Loucy (cell line): Measurements from ENCODE around the gene FKBP1B.

Source experiments
- H2AFZ ChIP-seq: fragments of 200-600 bp; sonication (generic); 2 replicates; pipeline ENCODE4 v1.6.0; 2016; ENCODE audit warnings: antibody characterized with exemption, mild to moderate bottlenecking, low read length, moderate library complexity
- H3F3A ChIP-seq: fragments of 200-600 bp; 2 replicates; pipeline ENCODE4 v1.6.0; 2016; ENCODE audit warnings: antibody characterized with exemption, low read depth, mild to moderate bottlenecking
- H3K27me3 ChIP-seq: fragments of 200-600 bp; sonication (generic); 2 replicates; pipeline ENCODE4 v1.6.1; 2014; ENCODE audit warnings: low read length, mild to moderate bottlenecking; ENCODE audit not compliant: insufficient read depth, poor library complexity, severe bottlenecking
- H3K36me3 ChIP-seq: fragments of 200-600 bp; sonication (generic); 2 replicates; pipeline ENCODE4 v1.6.1; 2016; ENCODE audit warnings: low read length; ENCODE audit not compliant: insufficient read depth
- H3K4me1 ChIP-seq: fragments of 200-600 bp; sonication (generic); 2 replicates; pipeline ENCODE4 v1.5.1; 2014; ENCODE audit warnings: low read length, mild to moderate bottlenecking; ENCODE audit not compliant: insufficient read depth, poor library complexity, severe bottlenecking
- H3K4me2 ChIP-seq: fragments of 200-600 bp; sonication (generic); 2 replicates; pipeline ENCODE4 v1.6.0; 2014; ENCODE audit warnings: antibody characterized with exemption, low read length, low read depth, mild to moderate bottlenecking; ENCODE audit not compliant: poor library complexity, severe bottlenecking
- H3K4me3 ChIP-seq: fragments of 200-600 bp; sonication (generic); 2 replicates; pipeline ENCODE4 v1.5.1; 2014; ENCODE audit warnings: low read length, mild to moderate bottlenecking, mixed read lengths; ENCODE audit not compliant: poor library complexity, severe bottlenecking
- H3K79me2 ChIP-seq: fragments of 200-600 bp; sonication (generic); 2 replicates; pipeline ENCODE4 v1.6.1; 2014; ENCODE audit warnings: low read length; ENCODE audit not compliant: insufficient read depth
- H3K9ac ChIP-seq: fragments of 200-600 bp; sonication (generic); 2 replicates; pipeline ENCODE4 v1.6.0; 2014; ENCODE audit warnings: mild to moderate bottlenecking, low read depth, low read length, moderate library complexity; ENCODE audit not compliant: poor library complexity, severe bottlenecking
- H3K9me2 ChIP-seq: fragments of 200-600 bp; sonication (generic); replicated peaks from 2 replicates; pipeline ENCODE4 v1.6.1; 2016; ENCODE audit warnings: low read depth, low read length, mixed read lengths
- H3K9me3 ChIP-seq: fragments of 200-600 bp; sonication (generic); 2 replicates; pipeline ENCODE4 v1.6.1; 2014; ENCODE audit warnings: mild to moderate bottlenecking, antibody characterized with exemption, low read length, low read depth; ENCODE audit not compliant: insufficient read depth
- H4K20me1 ChIP-seq: fragments of 200-600 bp; sonication (generic); 2 replicates; pipeline ENCODE4 v1.6.0; 2014; ENCODE audit warnings: antibody characterized with exemption, low read length, mild to moderate bottlenecking; ENCODE audit not compliant: insufficient read depth, poor library complexity, severe bottlenecking
- EZH2phosphoT487 ChIP-seq: fragments of 200-600 bp; IDR thresholded peaks from 2 replicates; pipeline ENCODE4 v1.6.1; 2018; ENCODE audit warnings: antibody characterized with exemption, mild to moderate bottlenecking, moderate library complexity, borderline replicate concordance
- TF ChIP-seq, protein P1 (sequence below): fragments of 200-600 bp; sonication (generic); conservative IDR thresholded peaks from 2 replicates; pipeline ENCODE4 v1.5.1; 2014; ENCODE audit warnings: mild to moderate bottlenecking, antibody characterized with exemption, low read length

The FKBP1B gene

DNA sequence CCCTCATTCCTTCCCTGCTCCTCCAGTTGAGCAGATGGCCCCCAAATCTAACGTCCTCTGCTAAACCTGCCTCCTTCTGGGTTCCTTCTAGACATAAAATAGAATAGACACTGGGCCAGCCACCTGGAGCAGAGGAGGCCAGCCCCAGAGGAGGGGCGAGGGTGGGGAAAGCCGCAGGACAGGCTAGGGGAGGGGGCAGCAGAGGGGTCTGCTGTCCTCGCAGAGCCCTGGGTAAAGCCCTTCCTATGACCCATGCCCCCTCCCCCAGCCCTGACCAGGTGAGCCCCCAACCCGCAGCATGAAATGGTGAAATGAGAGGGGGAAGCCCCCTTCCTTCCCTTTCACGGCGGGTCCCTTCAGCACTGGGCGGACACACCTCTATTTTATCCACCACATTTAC lies 31.8 kb upstream of the FKBP1B start:
- no peaks in the 10 kb centered on the region for H3F3A ChIP-seq
- no peak overlapping the region for H3K9ac ChIP-seq
- no peaks in the 10 kb centered on the region for H4K20me1 ChIP-seq
- H3K4me2 ChIP-seq, result no peak overlapping the region
- TF ChIP-seq, protein P1, sequence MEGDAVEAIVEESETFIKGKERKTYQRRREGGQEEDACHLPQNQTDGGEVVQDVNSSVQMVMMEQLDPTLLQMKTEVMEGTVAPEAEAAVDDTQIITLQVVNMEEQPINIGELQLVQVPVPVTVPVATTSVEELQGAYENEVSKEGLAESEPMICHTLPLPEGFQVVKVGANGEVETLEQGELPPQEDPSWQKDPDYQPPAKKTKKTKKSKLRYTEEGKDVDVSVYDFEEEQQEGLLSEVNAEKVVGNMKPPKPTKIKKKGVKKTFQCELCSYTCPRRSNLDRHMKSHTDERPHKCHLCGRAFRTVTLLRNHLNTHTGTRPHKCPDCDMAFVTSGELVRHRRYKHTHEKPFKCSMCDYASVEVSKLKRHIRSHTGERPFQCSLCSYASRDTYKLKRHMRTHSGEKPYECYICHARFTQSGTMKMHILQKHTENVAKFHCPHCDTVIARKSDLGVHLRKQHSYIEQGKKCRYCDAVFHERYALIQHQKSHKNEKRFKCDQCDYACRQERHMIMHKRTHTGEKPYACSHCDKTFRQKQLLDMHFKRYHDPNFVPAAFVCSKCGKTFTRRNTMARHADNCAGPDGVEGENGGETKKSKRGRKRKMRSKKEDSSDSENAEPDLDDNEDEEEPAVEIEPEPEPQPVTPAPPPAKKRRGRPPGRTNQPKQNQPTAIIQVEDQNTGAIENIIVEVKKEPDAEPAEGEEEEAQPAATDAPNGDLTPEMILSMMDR, result no peak
- no peak for TF ChIP-seq EZH2phosphoT487
- H3K27me3 ChIP-seq, result no peaks in the 10 kb centered on the region
- H3K79me2 ChIP-seq, result no peaks in the 10 kb centered on the region
- H3K36me3 ChIP-seq, result peaks cover 5% of the 10 kb centered on the region; the same call in 1 of the 2 replicates
- no peak overlapping the region for H2AFZ ChIP-seq
- no peaks in the 10 kb centered on the region for H3K9me3 ChIP-seq
- no peaks in the 10 kb centered on the region for H3K9me2 ChIP-seq
- no peaks in the 10 kb centered on the region for H3K4me1 ChIP-seq
- no peak overlapping the region for H3K4me3 ChIP-seq

DNA sequence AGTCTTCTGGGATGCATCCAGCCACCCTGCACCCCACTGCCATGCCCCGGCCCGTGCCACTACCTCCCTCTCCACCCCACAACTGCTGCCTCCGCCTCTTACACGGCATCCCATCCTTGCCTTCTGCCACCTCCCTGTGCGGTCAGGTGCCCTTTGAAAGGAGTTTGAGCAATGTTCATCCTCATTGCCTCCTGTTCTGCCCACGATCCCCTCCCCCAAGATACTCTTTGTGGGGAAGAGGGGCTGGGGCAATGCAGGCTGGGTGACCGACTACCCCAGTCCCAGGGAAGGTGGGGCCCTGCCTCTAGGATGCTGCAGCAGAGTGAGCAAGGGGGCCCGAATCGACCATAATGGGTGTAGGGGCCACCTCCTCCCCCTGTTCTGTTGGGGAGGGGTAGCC lies 31.3 kb upstream of the FKBP1B start:
- no peaks in the 10 kb centered on the region for H3F3A ChIP-seq

DNA sequence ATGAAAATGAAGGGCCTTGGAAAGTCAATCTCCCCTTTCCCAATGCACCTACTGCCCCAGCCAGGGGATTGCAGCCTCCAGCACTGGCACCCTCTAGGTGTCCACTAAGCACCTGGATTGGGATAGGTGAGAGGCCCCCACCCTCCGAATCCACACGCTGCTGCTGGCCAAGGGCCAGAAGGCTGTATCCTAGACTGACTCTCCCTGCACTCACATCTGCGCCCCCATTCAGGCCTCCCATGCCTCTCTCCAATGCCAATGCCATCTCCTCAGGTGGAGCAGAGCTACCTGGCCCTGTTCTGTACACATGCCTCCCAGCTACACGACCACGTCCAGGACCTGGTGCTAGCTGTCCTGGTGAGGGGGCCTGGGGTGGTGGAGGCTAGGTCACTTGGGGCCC lies 29.8 kb upstream of the FKBP1B start:
- Histone ChIP-seq H3K9ac (no peak overlapping the region), H4K20me1 (no peaks in the 10 kb centered on the region), H3K4me2 (no peak overlapping the region), H3K27me3 (no peaks in the 10 kb centered on the region), H3K36me3 (peaks cover 8% of the 10 kb centered on the region; the same call in 1 of the 2 replicates), H3K4me3 (no peak overlapping the region), H3K79me2 (no peaks in the 10 kb centered on the region), H3F3A (no peaks in the 10 kb centered on the region), H3K9me2 (no peaks in the 10 kb centered on the region), H3K9me3 (no peaks in the 10 kb centered on the region), H2AFZ (no peak overlapping the region), H3K4me1 (no peaks in the 10 kb centered on the region)
- TF ChIP-seq EZH2phosphoT487, result no peak
- TF ChIP-seq, protein P1, result no peak

More for the DNA sequence above, 31.3 kb upstream of the FKBP1B start:
- H3K27me3 ChIP-seq, result no peaks in the 10 kb centered on the region
- no peaks in the 10 kb centered on the region for H3K4me1 ChIP-seq
- H2AFZ ChIP-seq, result no peak overlapping the region
- no peaks in the 10 kb centered on the region for H3K9me3 ChIP-seq
- no peaks in the 10 kb centered on the region for H3K79me2 ChIP-seq
- H3K4me2 ChIP-seq, result no peak overlapping the region
- no peaks in the 10 kb centered on the region for H3K9me2 ChIP-seq
- peaks cover 8% of the 10 kb centered on the region; the same call in 1 of the 2 replicates for H3K36me3 ChIP-seq
- H4K20me1 ChIP-seq, result no peaks in the 10 kb centered on the region
- no peak overlapping the region for H3K4me3 ChIP-seq
- H3K9ac ChIP-seq, result no peak overlapping the region
- TF ChIP-seq EZH2phosphoT487, result no peak
- TF ChIP-seq, protein P1, result no peak
